HFFc6 (cell line): ENCODE results near the gene C11orf86. TPM values are rescaled to one million over a fixed set of nuclear protein-coding genes. Genes with fewer than 3 reads are reported as not detected.
A peak's percentile ranks its signal among the peaks of the same experiment; 100 is the strongest.

ENCODE experiments used
- DNase-seq: peaks from one replicate; pipeline ENCODE4 v3.0.0-alpha.2; 2018
- H3K27ac Mint-ChIP-seq: 2 replicates; pipeline ENCODE4 v1.8.0; 2020; ENCODE audit warnings: mild to moderate bottlenecking, mixed read lengths
- H3K27me3 Mint-ChIP-seq: 2 replicates; pipeline ENCODE4 v1.8.0; 2021; ENCODE audit warnings: mild to moderate bottlenecking, moderate library complexity, mixed read lengths; ENCODE audit not compliant: insufficient read depth
- H3K36me3 Mint-ChIP-seq: 2 replicates; pipeline ENCODE4 v1.8.0; 2021; ENCODE audit warnings: low read depth, mixed read lengths
- H3K4me1 Mint-ChIP-seq: 2 replicates; pipeline ENCODE4 v1.8.0; 2020; ENCODE audit warnings: low read depth, mixed read lengths
- H3K4me3 Mint-ChIP-seq: 2 replicates; pipeline ENCODE4 v1.8.0; 2020; ENCODE audit warnings: mild to moderate bottlenecking, moderate library complexity, mixed read lengths
- H3K9me3 Mint-ChIP-seq: 2 replicates; pipeline ENCODE4 v1.8.0; 2020; ENCODE audit warnings: mild to moderate bottlenecking, mixed read lengths
- total RNA-seq, 6 experiments: library from RNA; stranded (reverse); fragmentation: NEBNext Ultra II Directional; extraction: Animal tissue kit (Norgen Biotek cat#: 25700); gene quantifications; 2 replicates in 1 of 6; 3 replicates in 5 of 6; pipeline ENCODE4 v1.2.3, GENCODE V29; 2021
- TF ChIP-seq, protein P1 (sequence below): fragments of 200-600 bp; sonication (generic); IDR thresholded peaks from 2 replicates; pipeline ENCODE4 v1.5.0; 2021; ENCODE audit warnings: antibody characterized with exemption, mild to moderate bottlenecking

The C11orf86 gene
- total RNA-seq, 6 experiments from 2014 or later, result not detected

DNA sequence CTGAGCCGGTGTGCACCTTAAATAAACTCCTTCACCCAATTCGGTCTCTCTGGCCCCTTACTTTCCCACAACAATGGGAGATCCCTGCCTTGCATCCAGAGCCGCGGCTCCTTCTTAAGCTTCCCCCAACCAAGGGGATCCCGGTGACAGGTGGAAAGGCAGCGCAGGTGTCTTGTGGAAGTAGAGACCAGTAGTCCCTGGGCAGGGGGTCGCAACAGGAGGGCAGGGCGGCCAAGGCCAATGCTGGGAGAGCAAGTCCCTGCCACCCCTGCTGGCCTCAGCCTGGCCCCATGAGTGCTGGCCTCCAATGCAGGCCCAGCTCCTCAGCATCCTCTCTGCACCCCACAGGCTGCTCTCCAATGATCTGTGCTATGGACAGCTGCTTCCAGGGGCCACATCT is 39.9 kb downstream of the C11orf86 start:
- Mint-ChIP-seq H3K9me3 (no peaks in the 10 kb centered on the region), H3K4me3 (no peak overlapping the region), H3K4me1 (no peaks in the 10 kb centered on the region), H3K27me3 (peaks cover 19% of the 10 kb centered on the region), H3K36me3 (no peaks in the 10 kb centered on the region), H3K27ac (no peak overlapping the region)
- DNase-seq, result no peak
- TF ChIP-seq, protein P1, sequence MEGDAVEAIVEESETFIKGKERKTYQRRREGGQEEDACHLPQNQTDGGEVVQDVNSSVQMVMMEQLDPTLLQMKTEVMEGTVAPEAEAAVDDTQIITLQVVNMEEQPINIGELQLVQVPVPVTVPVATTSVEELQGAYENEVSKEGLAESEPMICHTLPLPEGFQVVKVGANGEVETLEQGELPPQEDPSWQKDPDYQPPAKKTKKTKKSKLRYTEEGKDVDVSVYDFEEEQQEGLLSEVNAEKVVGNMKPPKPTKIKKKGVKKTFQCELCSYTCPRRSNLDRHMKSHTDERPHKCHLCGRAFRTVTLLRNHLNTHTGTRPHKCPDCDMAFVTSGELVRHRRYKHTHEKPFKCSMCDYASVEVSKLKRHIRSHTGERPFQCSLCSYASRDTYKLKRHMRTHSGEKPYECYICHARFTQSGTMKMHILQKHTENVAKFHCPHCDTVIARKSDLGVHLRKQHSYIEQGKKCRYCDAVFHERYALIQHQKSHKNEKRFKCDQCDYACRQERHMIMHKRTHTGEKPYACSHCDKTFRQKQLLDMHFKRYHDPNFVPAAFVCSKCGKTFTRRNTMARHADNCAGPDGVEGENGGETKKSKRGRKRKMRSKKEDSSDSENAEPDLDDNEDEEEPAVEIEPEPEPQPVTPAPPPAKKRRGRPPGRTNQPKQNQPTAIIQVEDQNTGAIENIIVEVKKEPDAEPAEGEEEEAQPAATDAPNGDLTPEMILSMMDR, result no peak

DNA sequence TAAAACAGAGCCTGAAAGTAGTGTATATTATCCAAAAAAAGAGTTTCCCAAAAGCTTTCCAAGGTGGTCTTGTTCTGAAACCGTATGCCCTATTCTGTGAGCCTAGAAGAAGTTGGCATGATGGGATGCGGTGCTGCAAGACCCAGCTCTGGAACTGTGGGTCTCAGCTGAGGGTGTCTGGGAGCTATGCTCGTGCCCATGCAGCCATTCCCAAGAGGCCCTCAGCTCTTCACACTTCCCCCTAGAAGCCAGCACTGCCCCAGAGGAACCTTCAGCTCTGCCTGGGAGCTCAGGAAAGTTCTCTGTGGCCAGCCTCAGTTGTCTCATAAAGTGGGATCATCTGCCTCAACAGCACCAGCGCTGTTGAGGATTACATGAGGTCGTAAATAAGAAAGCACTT is 41.4 kb downstream of the C11orf86 start:
- no peak for DNase-seq
- H3K9me3 Mint-ChIP-seq, result no peaks in the 10 kb centered on the region
- H3K4me1 Mint-ChIP-seq, result no peaks in the 10 kb centered on the region
- no peak overlapping the region for H3K27ac Mint-ChIP-seq
- H3K27me3 Mint-ChIP-seq, result peaks cover 17% of the 10 kb centered on the region
- TF ChIP-seq, protein P1, result no peak
- H3K4me3 Mint-ChIP-seq, result no peak overlapping the region
- no peaks in the 10 kb centered on the region for H3K36me3 Mint-ChIP-seq

DNA sequence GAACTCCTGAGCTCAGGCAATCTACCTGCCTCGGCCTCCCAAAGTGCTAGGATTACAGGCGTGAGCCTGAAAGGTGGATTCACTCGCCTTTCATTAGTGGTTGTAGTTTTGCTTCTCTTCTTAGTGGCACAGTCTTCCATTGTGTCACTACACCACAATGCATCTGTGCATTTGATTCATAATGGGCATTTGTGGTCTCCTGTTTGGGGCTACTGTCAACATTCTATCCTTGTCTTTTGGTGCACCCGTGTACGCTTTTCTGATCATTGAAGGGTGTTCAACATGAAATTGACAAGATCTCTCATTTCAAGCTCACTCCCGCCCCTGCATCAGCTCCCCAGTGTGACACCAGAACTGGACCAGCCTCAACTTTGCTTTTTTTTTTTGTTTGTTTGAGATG is 45.8 kb downstream of the C11orf86 start:
- TF ChIP-seq, protein P1, result no peak
- H3K27me3 Mint-ChIP-seq, result peaks cover 14% of the 10 kb centered on the region
- no peak for DNase-seq
- peaks cover 8% of the 10 kb centered on the region for H3K4me1 Mint-ChIP-seq
- H3K9me3 Mint-ChIP-seq, result no peaks in the 10 kb centered on the region
- H3K27ac Mint-ChIP-seq, result no peak overlapping the region
- no peaks in the 10 kb centered on the region for H3K36me3 Mint-ChIP-seq
- no peak overlapping the region for H3K4me3 Mint-ChIP-seq

DNA sequence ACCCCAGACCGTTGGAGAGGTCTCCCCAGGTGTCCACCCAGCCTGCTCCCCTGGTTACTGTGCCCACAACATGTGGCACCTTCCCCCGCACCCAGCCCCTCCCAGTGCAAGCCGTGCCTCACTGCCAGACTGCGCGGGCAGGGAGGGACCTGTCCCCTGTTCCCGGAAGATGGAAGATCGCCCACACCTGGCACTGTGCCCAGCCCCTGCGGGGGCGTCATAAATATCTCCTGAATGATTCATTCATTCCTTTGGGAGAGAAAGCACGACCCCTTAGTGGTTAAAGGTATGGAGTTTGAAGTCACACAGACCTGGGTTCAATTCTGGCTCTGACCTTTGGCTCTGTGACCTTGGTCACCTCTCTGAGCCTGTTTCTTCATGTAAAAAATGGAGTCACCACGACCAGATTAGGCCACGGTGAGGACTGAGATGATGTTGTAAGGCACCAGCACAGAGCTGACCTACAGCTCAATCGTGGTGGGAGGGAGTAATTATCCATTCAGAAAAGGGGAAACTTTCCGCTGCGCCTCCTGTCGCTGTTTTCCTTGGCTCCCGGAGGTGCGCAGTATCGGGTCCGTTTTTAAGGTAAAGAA is 47.3 kb downstream of the C11orf86 start:
- Mint-ChIP-seq H3K4me1 (peaks cover 8% of the 10 kb centered on the region), H3K27me3 (peaks cover 18% of the 10 kb centered on the region), H3K9me3 (no peaks in the 10 kb centered on the region), H3K36me3 (no peaks in the 10 kb centered on the region), H3K27ac (no peak overlapping the region), H3K4me3 (peak overlapping the region; percentile 46)
- TF ChIP-seq, protein P1, result no peak
- no peak for DNase-seq

DNA sequence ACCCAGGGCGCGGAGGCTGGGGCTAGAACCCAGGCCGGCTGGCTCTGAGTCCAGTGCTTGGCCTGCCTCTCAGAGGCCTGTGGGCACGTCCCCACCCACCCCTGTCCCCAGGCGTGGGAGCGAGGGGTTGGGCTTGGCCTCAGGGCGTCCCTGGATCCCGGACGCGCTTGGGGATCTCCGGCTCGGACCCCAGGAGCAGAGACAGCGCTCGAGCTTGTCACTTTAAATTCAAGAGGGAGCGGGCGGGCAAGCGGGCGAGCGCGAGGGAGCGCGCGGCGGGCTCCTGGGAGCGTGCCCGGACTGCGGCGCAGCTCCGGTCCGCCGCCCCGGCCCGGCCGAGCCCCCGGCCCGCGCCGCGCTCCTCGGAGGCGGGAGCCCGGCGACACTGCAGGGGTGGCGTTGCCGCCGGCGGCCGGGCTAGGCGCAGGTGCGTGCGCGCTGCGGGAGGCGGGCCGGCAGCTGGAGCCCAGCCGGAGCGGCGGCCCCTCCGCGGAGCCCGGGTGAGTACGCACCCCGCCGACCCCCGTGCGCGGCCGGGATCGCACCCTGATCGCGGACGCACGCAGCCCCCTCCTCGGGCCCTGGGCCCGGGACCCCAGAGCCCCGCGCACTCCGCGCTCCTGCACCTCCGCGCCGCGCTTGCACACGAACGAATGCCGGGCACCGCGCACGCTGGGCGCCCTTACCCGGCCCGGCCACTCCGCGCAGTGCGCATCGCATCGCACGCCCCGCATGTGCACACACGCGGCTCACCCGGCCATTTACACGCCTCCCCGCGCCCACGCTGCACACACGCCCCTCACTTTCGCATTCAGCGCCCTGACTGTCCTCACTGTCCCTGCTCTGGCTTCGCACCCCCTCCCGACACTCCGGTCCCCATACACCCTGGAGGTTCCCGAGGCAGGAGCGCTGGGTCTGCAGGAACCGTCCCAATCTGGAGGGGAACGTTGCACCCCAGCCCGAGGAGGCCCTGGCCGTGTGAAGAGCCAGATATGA is 48.2 kb downstream of the C11orf86 start, which contains the start of gene SYT12:
Gene SYT12, plus strand, starts transcription at position 174 of the 996 bp plus-strand sequence. CDS start 7,011 bp downstream, outside the sequence.
- Mint-ChIP-seq H3K9me3 (no peaks in the 10 kb centered on the region), H3K27ac (no peak within 1 kb of the TSS), H3K27me3 (peaks cover 18% of the 10 kb centered on the region), H3K4me3 (peak within 1 kb of the TSS; percentile 62), H3K36me3 (no peaks in the 10 kb centered on the region), H3K4me1 (peaks cover 8% of the 10 kb centered on the region)
- TF ChIP-seq, protein P1, result no peak
- DNase-seq, result no peak
